PC-3 (cell line): ENCODE results near the gene GREB1L.

ENCODE experiments used
- CTCF ChIP-seq: fragments of 300-600 bp; sonication (generic); conservative IDR thresholded peaks from 2 replicates; pipeline ENCODE4 v1.5.1; 2017; ENCODE audit warnings: antibody characterized with exemption, low read depth, mild to moderate bottlenecking, low read length
- EZH2 ChIP-seq: fragments of 300-600 bp; sonication (generic); IDR thresholded peaks from one replicate; pipeline ENCODE4 v1.6.1; 2017; ENCODE audit warnings: antibody characterized with exemption, mild to moderate bottlenecking, low read length; ENCODE audit not compliant: unreplicated experiment
- EZH2phosphoT487 ChIP-seq: fragments of 300-600 bp; sonication (generic); IDR thresholded peaks from 2 replicates; pipeline ENCODE4 v1.6.1; 2018; ENCODE audit warnings: mild to moderate bottlenecking, antibody characterized with exemption, low read length, borderline replicate concordance

- no peak for TF ChIP-seq CTCF
- TF ChIP-seq EZH2: no peak
- TF ChIP-seq EZH2phosphoT487: no peak
Measured at GRCh38 chr18:21255211-21255610, 13.2 kb downstream of the GREB1L start.
